GM18499 (cell line): ENCODE data around the gene SEC23B.
A peak's percentile ranks its signal among the peaks of the same experiment; 100 is the strongest.
"Not testable (repeated sequence)": the region's sequence is repeated elsewhere in the genome, so short reads cannot be mapped to it uniquely, and the experiment has no call there.

Source experiments
- ATAC-seq: cut with Tn5 transposase; IDR thresholded peaks from one replicate; pipeline ENCODE4 v1.9.1; 2021; ENCODE audit warnings: moderate number of reproducible peaks; ENCODE audit not compliant: insufficient read depth, unreplicated experiment

Gene SEC23B

GRCh38 chr20:18507218-18508191 is at the start of gene SEC23B:
Gene SEC23B, plus strand, starts transcription at chr20:18507940. Its CDS starts 2,896 bp downstream, at chr20:18510836.
- peak; percentile 91 for ATAC-seq

GRCh38 chr20:18465536-18466200 is 42.1 kb upstream of the SEC23B start:
- no peak for ATAC-seq

GRCh38 chr20:18466574-18466893 is 41.2 kb upstream of the SEC23B start:
- ATAC-seq, result no peak

GRCh38 chr20:18466894-18467730 is 40.6 kb upstream of the SEC23B start, which contains the start of the genes DZANK1 and POLR3F:
Gene DZANK1, minus strand, starts transcription at chr20:18467030. Its CDS starts 1,672 bp downstream, at chr20:18465358.
Gene POLR3F, plus strand, starts transcription at chr20:18467390. Its CDS starts 117 bp downstream, at chr20:18467507.
- ATAC-seq, result peak; percentile 91

GRCh38 chr20:18477218-18477617 is 30.5 kb upstream of the SEC23B start:
- ATAC-seq, result no peak

GRCh38 chr20:18477821-18478220 is 29.9 kb upstream of the SEC23B start:
- no peak for ATAC-seq

GRCh38 chr20:18481596-18481995 is 26.1 kb upstream of the SEC23B start:
- no peak for ATAC-seq

GRCh38 chr20:18488301-18488700 is 19.4 kb upstream of the SEC23B start:
- ATAC-seq, result no peak

- no peak for ATAC-seq
Measured at GRCh38 chr20:18496042-18496441, 11.7 kb upstream of the SEC23B start.

GRCh38 chr20:18496740-18497592 is 10.8 kb upstream of the SEC23B start, which contains the start of gene RBBP9:
Gene RBBP9, minus strand, starts transcription at chr20:18497225. Its CDS starts 58 bp downstream, at chr20:18497167.
- ATAC-seq, result peak; percentile 88

- no peak for ATAC-seq
Measured at GRCh38 chr20:18497603-18498002, 10.1 kb upstream of the SEC23B start.

GRCh38 chr20:18501672-18502071 is 6.1 kb upstream of the SEC23B start:
- ATAC-seq, result not testable (repeated sequence)

GRCh38 chr20:18504479-18505060 is 3.2 kb upstream of the SEC23B start:
- no peak for ATAC-seq

GRCh38 chr20:18506744-18507143 is 996 bp upstream of the SEC23B start:
- ATAC-seq, result no peak

GRCh38 chr20:18511571-18511970 is 3.8 kb downstream of the SEC23B start:
- ATAC-seq, result no peak

GRCh38 chr20:18513208-18513607 is 5.5 kb downstream of the SEC23B start:
- no peak for ATAC-seq

GRCh38 chr20:18514127-18514526 is 6.4 kb downstream of the SEC23B start:
- no peak for ATAC-seq

GRCh38 chr20:18515973-18516372 is 8.2 kb downstream of the SEC23B start:
- ATAC-seq, result no peak

GRCh38 chr20:18522066-18522465 is 14.3 kb downstream of the SEC23B start:
- not testable (repeated sequence) for ATAC-seq
